ENCODE results near the gene AGAP3. TPM values are rescaled to one million over a fixed set of nuclear protein-coding genes. Genes with fewer than 3 reads are reported as not detected.

AGAP3 gene
- total RNA-seq, 1 donor from 2014 or later: 152 TPM

DNA sequence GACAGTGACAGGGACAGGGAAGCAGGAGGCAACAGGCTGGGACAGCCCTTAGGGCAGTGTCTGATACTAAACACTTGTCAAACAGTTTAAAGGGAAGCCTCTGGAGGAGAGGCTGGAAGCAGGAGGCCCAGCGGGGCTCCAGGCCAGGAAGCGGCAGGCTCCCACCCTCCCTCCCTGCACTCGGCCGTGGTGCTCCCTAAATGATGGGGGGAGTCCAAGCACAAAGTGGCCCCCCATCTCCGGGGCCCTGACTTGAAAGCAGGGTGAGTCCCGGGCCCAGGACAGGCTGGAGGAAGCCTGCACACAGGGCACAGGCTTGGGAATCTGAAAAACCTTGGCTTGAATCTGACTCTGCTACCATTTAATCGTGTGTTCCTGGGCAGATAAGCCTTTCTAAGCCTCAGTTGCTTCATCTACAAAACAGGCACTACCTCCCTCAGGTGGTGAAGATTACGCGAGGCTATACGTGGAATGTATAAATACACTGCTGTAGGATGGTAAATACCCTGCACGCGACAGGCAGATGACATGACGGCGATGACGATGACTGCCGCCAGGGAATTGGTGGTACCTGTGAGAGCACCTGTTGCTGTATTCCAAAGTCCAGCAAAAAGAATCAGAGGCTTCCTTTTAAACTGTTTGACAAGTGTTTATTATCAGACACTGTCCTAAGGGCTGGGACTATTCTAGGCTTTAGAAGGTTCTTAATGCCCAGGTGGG, 47.2 kb downstream of the AGAP3 start:
- Histone ChIP-seq H3K4me3 (no peak overlapping the region), H3K27me3 (no peaks in the 10 kb centered on the region), H3K36me3 (peaks cover 95% of the 10 kb centered on the region), H3K27ac (no peak overlapping the region), H3K4me1 (no peaks in the 10 kb centered on the region), H3K9me3 (no peaks in the 10 kb centered on the region)
- DNase-seq: peak; percentile 35
- TF ChIP-seq, protein P1, sequence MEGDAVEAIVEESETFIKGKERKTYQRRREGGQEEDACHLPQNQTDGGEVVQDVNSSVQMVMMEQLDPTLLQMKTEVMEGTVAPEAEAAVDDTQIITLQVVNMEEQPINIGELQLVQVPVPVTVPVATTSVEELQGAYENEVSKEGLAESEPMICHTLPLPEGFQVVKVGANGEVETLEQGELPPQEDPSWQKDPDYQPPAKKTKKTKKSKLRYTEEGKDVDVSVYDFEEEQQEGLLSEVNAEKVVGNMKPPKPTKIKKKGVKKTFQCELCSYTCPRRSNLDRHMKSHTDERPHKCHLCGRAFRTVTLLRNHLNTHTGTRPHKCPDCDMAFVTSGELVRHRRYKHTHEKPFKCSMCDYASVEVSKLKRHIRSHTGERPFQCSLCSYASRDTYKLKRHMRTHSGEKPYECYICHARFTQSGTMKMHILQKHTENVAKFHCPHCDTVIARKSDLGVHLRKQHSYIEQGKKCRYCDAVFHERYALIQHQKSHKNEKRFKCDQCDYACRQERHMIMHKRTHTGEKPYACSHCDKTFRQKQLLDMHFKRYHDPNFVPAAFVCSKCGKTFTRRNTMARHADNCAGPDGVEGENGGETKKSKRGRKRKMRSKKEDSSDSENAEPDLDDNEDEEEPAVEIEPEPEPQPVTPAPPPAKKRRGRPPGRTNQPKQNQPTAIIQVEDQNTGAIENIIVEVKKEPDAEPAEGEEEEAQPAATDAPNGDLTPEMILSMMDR (IDR thresholded peaks at IDR 0.05): no peak
- intact Hi-C loops (cut with DNase I): no loop called here
- no peak for ATAC-seq

DNA sequence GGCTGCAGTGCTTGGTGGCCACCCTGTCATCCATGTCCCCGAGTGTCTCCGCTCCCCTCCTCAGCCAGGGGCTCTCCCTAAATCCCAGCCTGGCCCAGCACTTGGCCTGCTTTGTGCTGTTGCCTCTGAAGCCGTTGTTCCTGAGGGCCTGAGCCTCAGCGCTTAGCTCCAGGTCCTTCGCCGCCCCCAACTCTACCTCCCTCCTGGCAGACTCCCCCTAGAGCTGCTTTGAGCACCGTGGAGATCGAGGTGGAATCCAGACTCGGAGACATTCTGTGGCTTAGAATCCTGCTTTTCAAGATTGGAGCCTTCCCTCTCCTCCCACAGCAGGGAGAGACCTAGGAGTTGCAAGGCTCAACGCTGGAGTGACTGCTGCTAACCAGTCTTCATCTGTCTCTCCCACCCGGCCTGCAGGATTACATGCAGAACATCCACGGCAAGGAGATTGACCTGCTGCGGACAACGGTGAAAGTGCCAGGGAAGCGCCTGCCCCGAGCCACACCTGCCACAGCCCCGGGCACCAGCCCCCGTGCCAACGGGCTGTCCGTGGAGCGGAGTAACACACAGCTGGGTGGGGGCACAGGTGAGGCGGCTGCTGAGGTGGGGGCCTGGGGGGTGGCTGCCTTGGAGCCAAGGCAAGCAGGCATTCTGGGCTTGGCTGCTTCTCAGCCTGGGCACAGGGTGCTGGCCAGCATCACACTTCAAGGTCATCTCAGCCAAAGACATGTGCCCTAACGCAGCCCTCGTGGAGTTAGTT, 47.9 kb downstream of the AGAP3 start:
- Histone ChIP-seq H3K27ac (no peak overlapping the region), H3K4me3 (no peak overlapping the region), H3K9me3 (no peaks in the 10 kb centered on the region), H3K36me3 (peaks cover 95% of the 10 kb centered on the region), H3K27me3 (no peaks in the 10 kb centered on the region), H3K4me1 (no peaks in the 10 kb centered on the region)
- DNase-seq: peak; percentile 58
- TF ChIP-seq, protein P1 (IDR thresholded peaks at IDR 0.05): no peak
- intact Hi-C loops (cut with DNase I): no loop called here
- ATAC-seq: no peak

DNA sequence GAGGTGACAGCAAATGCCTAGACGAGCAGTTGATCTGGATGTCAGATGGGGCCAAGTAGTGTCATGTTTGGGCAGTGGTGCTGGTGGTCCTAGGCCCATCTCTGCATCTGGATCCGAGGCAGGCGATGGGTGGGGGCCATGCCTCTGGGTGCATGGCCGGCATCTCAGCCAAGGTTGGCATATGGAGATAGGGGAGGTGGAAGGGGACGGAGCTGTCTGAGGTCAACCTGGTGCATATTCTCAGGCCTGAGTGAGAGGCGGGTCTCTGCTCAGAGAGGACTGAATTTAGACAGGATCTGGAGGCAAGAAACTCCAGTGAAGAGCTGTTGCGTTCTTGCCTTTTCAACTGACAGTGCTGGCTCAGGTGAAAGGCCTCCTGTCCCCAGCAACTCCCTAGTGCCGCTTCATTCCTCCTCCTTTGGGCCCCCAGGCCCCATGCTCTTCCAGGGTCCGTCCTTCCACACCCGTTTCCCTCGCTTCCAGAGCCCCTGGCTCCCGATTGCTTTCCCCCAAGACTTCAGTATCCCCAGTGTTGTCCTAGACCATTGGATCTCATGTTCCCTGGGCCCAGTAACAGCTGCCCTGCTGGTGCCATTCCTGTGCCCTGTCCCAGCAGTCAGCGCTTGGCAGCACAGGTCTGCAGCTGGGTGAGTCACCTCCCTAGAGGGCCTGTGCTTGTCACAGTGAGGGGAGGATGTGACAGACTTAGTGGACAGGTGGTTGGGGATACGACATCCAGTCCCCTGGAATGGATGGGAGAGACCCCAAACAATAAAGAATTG, 48.7 kb downstream of the AGAP3 start:
- intact Hi-C loops (cut with DNase I): no loop called here
- H3K27me3 ChIP-seq: no peaks in the 10 kb centered on the region
- ATAC-seq (no peak), DNase-seq (peak; percentile 46)
- no peaks in the 10 kb centered on the region for H3K4me1 ChIP-seq
- H3K27ac ChIP-seq: no peak overlapping the region
- TF ChIP-seq, protein P1 (IDR thresholded peaks at IDR 0.05): no peak
- H3K4me3 ChIP-seq: no peak overlapping the region
- peaks cover 94% of the 10 kb centered on the region for H3K36me3 ChIP-seq
- H3K9me3 ChIP-seq: no peaks in the 10 kb centered on the region

DNA sequence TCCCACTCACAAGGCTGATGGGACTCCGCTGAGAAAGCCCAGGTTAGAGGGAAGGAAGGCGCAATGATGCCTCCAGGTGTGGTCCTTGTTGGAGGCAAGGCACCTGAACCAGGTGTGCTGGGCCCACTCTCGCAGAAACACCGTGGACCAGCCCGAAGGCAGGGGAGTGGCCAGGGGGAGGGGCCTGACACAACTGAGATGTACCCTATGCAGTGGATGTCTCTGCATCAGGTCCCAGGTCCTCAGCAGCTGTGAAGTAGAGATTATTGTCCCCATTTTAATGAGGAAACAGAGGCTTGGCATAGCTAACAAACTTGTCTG, 49.2 kb downstream of the AGAP3 start:
- H3K4me3 ChIP-seq: no peak overlapping the region
- DNase-seq (peak; percentile 46), ATAC-seq (no peak)
- no peaks in the 10 kb centered on the region for H3K27me3 ChIP-seq
- H3K27ac ChIP-seq: no peak overlapping the region
- H3K4me1 ChIP-seq: no peaks in the 10 kb centered on the region
- peaks cover 94% of the 10 kb centered on the region for H3K36me3 ChIP-seq
- TF ChIP-seq, protein P1 (IDR thresholded peaks at IDR 0.05): no peak
- H3K9me3 ChIP-seq: no peaks in the 10 kb centered on the region
- intact Hi-C loops (cut with DNase I): no loop called here

DNA sequence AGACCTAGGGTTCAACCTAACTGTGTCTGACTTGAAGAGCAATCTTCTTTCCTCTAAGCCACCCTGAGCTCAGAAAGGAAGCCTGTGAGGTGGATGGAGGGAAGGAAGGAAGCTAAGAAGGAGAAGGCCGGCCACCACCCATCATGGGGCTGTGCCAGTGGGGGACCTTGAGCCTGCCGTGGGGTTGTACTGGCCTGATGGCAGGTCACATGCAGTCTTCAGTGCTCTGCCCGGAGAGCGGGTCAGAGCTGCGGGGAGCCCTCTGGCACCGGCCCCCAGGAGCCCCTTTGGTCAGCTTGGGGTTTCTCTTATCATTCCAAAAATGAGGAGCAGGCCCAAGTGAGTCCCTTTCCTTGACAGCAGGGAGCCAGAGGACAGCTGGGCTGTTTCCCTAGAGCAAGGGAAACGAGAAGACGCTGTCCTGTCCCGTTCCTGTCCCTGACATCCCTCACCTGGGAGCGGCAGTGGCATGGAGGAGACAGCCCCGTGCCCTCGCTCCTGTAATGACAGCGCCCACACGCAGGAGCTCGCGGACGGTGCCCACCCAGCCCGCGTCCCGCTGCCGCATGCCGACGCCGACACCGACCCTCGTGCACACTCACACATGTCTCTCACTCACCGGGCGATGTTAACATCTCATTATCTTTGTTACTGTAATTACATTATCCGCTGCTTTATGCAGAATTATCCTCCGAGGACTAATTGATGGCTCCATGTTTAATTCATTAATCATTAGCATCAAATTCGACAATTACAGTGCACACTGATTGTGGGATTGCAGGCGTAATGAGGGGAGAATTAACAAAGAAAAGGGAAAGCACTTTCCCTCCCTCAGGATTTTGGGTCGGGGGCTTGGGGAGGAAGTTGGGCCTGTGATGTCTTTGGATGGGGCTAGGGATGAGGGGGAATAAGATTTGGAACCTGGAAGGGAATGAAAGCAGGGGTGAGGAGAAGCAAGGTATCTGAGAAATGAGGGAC, 49.9 kb downstream of the AGAP3 start:
- intact Hi-C loops (cut with DNase I): no loop called here
- ATAC-seq (no peak), DNase-seq (peak; percentile 53)
- Histone ChIP-seq H3K27me3 (no peaks in the 10 kb centered on the region), H3K4me1 (no peaks in the 10 kb centered on the region), H3K36me3 (peaks cover 94% of the 10 kb centered on the region), H3K27ac (no peak overlapping the region), H3K9me3 (no peaks in the 10 kb centered on the region), H3K4me3 (no peak overlapping the region)
- TF ChIP-seq, protein P1 (IDR thresholded peaks at IDR 0.05): no peak
